ENCODE measurements around the gene AMBP. TPM values are rescaled to one million over a fixed set of nuclear protein-coding genes. Genes with fewer than 3 reads are reported as not detected.

Gene AMBP
- total RNA-seq, 1 experiment from 2014 or later: not detected

GRCh38 chr9:114029311-114030170, 48.6 kb downstream of the AMBP start:
- no peak for DNase-seq
- CTCF ChIA-PET: no interaction called here
- H3K36me3 ChIP-seq (ENCODE audit: low read depth): no peaks in the 10 kb centered on the region
- no peak for TF ChIP-seq CTCF (conservative IDR thresholded peaks at IDR 0.05)
- TF ChIP-seq EZH2 (IDR thresholded peaks at IDR 0.05; ENCODE audit: low read depth): no peak
- H2AFZ ChIP-seq: no peak overlapping the region
- H4K20me1 ChIP-seq (ENCODE audit: insufficient read depth): no peaks in the 10 kb centered on the region
- H3K79me2 ChIP-seq (ENCODE audit: low read depth): no peaks in the 10 kb centered on the region
- peaks cover 82% of the 10 kb centered on the region for H3K27me3 ChIP-seq (ENCODE audit: insufficient read depth, low read depth)
- POLR2A ChIA-PET (ENCODE audit: unreplicated experiment): no interaction called here
- no peaks in the 10 kb centered on the region for H3K9me3 ChIP-seq (ENCODE audit: insufficient read depth, low read depth)
- no peaks in the 10 kb centered on the region for H3K9me2 ChIP-seq (ENCODE audit: insufficient read depth)
- intact Hi-C loops (cut with micrococcal nuclease; ENCODE audit: unreplicated experiment): no loop called here
- H3F3A ChIP-seq (ENCODE audit: insufficient read depth, low read depth): no peaks in the 10 kb centered on the region
- no peak overlapping the region for H3K4me3 ChIP-seq
- H3K4me2 ChIP-seq: no peak overlapping the region
- no TSS peak for BruUV-seq (replicated peaks)
- no peaks in the 10 kb centered on the region for H3K4me1 ChIP-seq (replicated peaks; ENCODE audit: insufficient read depth)
- no peak overlapping the region for H3K27ac ChIP-seq

DNA sequence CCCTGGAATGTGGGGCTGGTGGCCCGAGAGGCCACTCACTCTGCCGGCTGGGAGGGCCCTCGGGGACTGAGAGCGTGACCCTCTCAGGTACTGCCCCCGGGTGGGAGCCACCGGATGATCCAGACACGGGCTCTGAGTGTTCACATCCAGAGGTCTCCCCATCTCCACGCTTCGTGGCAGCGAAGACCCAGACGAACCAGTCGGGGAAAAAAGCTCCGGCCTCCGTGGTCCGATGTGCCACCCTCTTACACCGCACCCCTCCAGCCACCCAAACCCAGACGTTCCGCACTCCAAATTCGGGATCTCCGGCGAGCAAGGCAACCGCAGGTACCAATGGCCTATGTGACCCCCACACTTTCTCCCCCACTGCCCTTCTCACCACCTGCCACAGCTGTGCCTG, 49.5 kb downstream of the AMBP start:
- 0 out of 2 replicates have a peak, but pooled peaks cover 3% of the 10 kb centered on the region for H3K9me3 ChIP-seq (ENCODE audit: insufficient read depth, low read depth)
- no peak for TF ChIP-seq CTCF (conservative IDR thresholded peaks at IDR 0.05)
- H3K4me1 ChIP-seq (replicated peaks; ENCODE audit: insufficient read depth): no peaks in the 10 kb centered on the region
- no peak overlapping the region for H3K27ac ChIP-seq
- no peaks in the 10 kb centered on the region for H3K79me2 ChIP-seq (ENCODE audit: low read depth)
- no peaks in the 10 kb centered on the region for H3K9me2 ChIP-seq (ENCODE audit: insufficient read depth)
- H2AFZ ChIP-seq: no peak overlapping the region
- no peak overlapping the region for H3K4me2 ChIP-seq
- H3K36me3 ChIP-seq (ENCODE audit: low read depth): no peaks in the 10 kb centered on the region
- no peaks in the 10 kb centered on the region for H4K20me1 ChIP-seq (ENCODE audit: insufficient read depth)
- peaks cover 73% of the 10 kb centered on the region for H3K27me3 ChIP-seq (ENCODE audit: insufficient read depth, low read depth)
- CTCF ChIA-PET: no interaction called here
- H3K4me3 ChIP-seq: no peak overlapping the region
- DNase-seq: no peak
- POLR2A ChIA-PET (ENCODE audit: unreplicated experiment): no interaction called here
- H3F3A ChIP-seq (ENCODE audit: insufficient read depth, low read depth): no peaks in the 10 kb centered on the region
- intact Hi-C loops (cut with micrococcal nuclease; ENCODE audit: unreplicated experiment): no loop called here
- no TSS peak for BruUV-seq (replicated peaks)

- H3K9me3 ChIP-seq (ENCODE audit: insufficient read depth, low read depth): 0 out of 2 replicates have a peak, but pooled peaks cover 8% of the 10 kb centered on the region
- no peaks in the 10 kb centered on the region for H3F3A ChIP-seq (ENCODE audit: insufficient read depth, low read depth)
- no peaks in the 10 kb centered on the region for H3K36me3 ChIP-seq (ENCODE audit: low read depth)
- intact Hi-C loops (cut with micrococcal nuclease; ENCODE audit: unreplicated experiment): no loop called here
- H3K4me2 ChIP-seq: no peak overlapping the region
- no peak overlapping the region for H3K4me3 ChIP-seq
- H2AFZ ChIP-seq: no peak overlapping the region
- ChIA-PET POLR2A (ENCODE audit: unreplicated experiment) (no interaction called here), CTCF (no interaction called here)
- no peak for DNase-seq
- H4K20me1 ChIP-seq (ENCODE audit: insufficient read depth): no peaks in the 10 kb centered on the region
- no peak for TF ChIP-seq CTCF (conservative IDR thresholded peaks at IDR 0.05)
- TF ChIP-seq EZH2 (IDR thresholded peaks at IDR 0.05; ENCODE audit: low read depth): no peak
- no peaks in the 10 kb centered on the region for H3K9me2 ChIP-seq (ENCODE audit: insufficient read depth)
- H3K4me1 ChIP-seq (replicated peaks; ENCODE audit: insufficient read depth): no peaks in the 10 kb centered on the region
- no TSS peak for BruUV-seq (replicated peaks)
- peaks cover 66% of the 10 kb centered on the region for H3K27me3 ChIP-seq (ENCODE audit: insufficient read depth, low read depth)
- no peaks in the 10 kb centered on the region for H3K79me2 ChIP-seq (ENCODE audit: low read depth)
- H3K27ac ChIP-seq: no peak overlapping the region
Observed at GRCh38 chr9:114027863-114028465, 50.1 kb downstream of the AMBP start.

Data from PC-9 (cell line).